HG03469 (cell line): ENCODE results near the gene DCTN2.
"Not testable (repeated sequence)": the region's sequence is repeated elsewhere in the genome, so short reads cannot be mapped to it uniquely, and the experiment has no call there.

Experiments used
- ATAC-seq: cut with Tn5 transposase; IDR thresholded peaks from one replicate; pipeline ENCODE4 v1.9.1; 2021; ENCODE audit warnings: mild to moderate bottlenecking, moderate library complexity, moderate number of reproducible peaks; ENCODE audit not compliant: unreplicated experiment

The DCTN2 gene

DNA sequence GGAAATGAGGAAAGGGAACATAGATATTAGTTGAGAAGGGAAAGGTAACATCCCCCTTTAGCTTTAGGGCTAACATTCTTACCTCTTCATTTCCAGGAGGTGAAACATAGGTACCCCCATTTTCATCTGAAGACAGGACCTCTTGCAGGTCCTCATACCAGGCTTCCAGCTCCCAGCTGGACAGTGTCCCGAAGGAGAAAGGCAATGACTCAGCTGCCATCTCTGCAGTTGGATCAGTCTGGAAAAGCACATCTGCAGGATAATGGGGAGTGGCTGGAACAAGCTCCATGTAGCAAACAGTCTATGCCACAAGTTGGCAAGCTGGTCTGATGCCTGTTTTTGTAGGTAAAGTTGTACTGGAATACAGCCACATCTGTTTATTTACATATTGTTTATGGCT, 29.8 kb downstream of the DCTN2 start:
- no peak for ATAC-seq

DNA sequence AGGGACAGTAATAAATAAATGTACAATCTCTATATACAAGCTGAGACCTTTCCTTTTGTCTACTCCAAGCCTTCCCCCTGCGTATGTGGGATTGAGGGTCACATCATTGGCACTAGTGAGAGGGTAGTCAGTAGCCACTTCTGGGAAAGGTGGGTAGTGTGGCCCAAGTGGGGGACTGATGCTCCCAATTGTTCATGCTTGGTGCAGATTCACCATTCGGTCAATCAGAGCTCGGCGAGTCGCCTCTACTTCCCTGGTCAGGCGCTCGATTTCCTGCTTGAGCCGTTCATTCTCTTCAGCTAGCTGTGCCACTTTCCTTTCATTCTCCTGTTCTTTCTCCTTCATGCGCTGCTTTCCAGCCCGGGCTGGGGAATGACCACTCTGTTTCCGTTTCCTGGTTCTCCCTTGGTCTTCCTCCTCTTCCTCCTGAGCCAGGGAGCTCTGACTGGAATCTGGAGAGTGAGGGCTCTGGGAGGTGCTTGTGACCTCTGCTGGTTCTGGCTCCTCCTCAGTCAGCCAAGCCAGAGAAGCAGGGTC, 30.3 kb downstream of the DCTN2 start:
- no peak for ATAC-seq

DNA sequence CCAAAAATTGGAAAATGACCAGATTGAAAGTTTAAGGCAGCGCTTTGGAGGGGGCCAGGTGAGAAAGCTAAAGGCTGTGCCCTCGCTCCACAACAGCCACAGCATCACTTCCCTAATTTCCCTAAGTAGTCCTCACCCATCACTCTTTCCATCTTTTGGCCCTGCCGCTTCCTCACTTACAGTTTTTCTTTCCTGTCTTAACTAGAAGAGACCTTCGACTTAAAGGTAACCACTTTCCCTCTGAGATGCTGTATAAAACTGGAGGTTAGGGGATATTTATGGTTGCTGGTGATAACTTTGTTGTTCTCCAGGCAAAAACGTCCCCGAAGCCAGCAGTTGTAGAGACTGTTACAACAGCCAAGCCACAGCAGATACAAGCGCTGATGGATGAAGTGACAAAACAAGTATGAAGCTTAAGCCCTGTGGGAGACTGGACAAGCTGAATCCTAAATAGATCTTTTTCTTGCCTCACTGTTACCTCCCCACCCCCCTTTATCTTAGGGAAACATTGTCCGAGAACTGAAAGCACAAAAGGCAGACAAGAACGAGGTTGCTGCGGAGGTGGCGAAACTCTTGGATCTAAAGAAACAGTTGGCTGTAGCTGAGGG, 31.0 kb downstream of the DCTN2 start:
- ATAC-seq: no peak

DNA sequence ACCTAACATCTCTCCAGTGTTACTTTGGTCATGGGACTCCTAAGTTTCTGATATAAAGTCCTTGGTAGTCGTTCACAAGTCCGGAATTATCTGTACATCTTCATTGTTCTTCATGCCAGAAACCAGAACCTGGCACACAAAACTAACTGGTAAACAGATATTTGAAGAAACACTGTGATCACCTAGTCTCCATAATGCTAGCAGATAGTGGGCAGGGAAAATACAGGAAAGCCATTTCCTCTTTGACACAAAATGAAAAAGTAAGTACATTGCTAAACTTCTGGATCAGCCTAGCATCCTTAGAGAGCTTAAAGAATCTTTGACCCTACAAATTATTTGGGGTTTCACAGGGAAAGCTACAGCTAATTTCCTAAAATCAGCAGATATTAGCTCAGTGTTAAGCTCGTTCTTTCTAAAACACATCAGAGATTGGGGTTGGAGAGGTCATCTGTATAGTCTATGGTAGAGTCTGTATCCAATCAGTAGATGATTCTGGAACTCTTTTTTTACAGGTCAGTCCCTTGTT, 31.5 kb downstream of the DCTN2 start:
- ATAC-seq: no peak

DNA sequence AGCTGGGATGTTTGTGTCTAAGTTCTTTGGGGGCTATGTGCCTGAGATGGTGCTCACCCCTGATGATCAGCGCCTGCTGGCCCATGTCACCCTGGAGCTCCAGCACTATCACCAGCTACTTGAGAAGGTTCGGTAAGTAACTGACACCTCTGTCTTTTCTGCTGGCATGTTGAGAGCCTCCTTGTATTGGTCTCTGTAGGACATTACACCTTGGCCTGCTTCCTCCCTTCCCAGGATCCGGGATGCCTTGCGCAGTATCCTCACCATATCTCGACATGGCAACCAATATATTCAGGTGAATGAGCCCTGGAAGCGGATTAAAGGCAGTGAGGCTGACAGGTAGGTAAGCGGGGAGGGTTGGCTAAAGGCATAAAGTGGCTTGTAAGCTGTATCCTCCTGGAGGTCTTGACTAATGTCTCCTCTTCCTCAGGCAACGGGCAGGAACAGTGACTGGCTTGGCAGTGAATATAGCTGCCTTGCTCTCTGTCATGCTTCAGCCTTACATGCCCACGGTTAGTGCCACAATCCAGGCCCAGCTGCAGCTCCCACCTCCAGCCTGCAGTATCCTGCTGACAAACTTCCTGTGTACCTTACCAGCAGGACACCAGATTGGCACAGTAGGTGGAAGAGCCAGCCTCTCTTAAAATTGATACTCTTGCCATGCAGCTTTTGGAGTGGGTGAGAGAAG, 32.1 kb downstream of the DCTN2 start:
- ATAC-seq: no peak

DNA sequence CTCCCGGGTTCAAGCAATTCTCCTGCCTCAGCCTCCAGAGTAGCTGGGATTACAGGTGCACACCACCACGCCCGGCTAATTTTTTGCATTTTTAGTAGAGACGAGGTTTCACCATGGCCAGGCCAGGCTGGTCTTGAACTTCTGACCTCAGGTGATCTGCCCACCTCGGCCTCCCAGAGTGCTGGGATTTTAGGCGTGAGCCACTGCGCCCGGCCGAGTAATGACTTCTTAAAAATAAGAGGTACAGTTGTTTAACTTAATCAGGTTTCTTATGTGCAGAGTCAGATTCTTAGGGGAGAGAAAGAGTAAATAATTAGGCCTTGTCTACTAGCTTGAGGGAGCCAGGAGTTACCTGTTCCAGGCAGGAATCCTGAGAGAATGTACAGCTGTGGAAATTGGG, 32.7 kb downstream of the DCTN2 start:
- not testable (repeated sequence) for ATAC-seq

DNA sequence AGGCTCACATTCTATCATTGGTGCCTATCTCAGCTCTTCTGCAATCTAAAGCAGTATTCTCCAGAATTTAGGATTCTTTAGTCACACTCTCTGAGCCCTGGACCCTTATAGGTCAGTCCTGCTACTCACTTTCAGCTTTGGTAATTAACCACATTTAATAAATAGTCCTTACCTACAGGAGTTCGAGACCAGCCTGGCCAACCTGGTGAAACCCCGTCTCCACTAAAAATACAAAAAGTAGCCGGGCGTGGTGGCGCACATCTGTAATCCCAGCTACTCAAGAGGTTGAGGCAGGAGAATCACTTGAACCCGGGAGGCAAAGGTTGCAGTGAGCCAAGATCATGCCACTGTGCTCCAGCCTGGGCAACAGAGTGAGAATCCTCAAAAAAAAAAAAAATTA, 33.3 kb downstream of the DCTN2 start:
- not testable (repeated sequence) for ATAC-seq

DNA sequence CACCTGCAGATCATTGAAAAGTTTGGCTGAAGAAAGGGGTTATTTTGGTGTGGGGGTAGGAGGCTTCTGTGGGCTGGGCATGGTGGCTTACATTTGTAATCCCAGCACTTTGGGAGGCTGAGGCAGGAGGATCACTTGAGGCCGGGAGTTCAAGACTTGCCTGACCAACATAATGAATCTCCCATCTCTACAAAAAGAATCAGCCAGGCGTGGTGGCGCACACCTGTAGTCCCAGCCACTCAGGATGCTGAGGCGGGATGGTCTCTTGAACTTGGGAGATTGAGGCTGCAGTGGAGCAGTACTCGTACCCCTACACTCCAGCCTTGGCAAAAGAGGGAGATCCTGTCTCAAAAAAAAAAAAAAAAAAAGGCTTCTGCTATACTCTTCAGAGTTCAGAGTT, 33.7 kb downstream of the DCTN2 start:
- no peak for ATAC-seq

DNA sequence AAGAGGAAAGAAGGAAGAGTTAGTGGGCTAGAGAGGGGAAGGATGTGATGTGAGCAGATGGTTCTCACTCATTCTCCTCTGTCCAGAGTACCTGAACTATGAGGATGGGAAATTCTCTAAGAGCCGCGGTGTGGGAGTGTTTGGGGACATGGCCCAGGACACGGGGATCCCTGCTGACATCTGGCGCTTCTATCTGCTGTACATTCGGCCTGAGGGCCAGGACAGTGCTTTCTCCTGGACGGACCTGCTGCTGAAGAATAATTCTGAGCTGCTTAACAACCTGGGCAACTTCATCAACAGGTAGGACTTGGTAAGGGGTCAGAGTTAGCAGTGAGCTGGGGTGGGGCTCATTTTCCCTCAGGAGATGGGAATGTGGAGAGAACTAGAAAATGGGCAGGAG, 34.3 kb downstream of the DCTN2 start:
- ATAC-seq: no peak

DNA sequence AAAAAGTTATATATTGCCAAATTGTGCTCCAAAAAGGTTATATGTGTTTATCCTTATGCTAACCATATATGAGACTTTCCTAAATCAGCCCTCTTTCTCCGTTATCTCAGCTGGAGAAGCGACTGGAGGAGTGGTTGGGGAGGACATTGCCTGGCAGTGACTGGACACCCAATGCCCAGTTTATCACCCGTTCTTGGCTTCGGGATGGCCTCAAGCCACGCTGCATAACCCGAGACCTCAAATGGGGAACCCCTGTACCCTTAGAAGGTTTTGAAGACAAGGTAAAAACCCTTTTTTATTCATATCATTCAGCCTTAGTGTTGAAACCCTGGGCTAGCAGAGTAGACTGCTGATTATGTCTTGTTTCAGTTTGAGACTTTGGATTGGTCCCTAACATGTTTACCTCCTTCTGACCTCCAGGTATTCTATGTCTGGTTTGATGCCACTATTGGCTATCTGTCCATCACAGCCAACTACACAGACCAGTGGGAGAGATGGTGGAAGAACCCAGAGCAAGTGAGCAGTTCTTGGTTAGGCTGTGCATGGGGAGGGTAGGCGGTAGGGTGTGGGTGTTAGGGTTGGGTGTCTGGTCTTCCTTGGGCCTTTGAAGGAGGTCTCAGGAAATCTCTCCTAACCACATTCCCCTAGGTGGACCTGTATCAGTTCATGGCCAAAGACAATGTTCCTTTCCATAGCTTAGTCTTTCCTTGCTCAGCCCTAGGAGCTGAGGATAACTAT, 35.2 kb downstream of the DCTN2 start:
- no peak for ATAC-seq

DNA sequence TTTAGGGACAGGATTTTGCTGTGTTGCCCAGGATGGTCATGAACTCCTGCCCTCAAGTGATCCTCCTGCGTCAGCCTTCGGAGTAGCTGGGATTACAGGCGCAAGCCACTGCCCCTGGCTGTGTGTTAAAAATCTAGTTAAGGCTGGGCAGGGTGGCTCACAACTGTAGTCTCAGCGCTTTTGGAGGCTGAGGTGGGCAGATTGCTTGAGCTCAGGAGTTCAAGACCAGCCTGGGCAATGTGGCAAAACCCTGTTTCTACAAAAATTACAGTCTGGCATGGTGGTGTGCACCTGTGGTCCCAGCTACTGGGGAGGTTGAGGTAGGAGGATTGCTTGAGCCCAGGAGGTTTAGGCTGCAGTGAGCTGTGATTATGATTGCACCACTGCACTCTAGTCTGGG, 35.8 kb downstream of the DCTN2 start:
- ATAC-seq: no peak

DNA sequence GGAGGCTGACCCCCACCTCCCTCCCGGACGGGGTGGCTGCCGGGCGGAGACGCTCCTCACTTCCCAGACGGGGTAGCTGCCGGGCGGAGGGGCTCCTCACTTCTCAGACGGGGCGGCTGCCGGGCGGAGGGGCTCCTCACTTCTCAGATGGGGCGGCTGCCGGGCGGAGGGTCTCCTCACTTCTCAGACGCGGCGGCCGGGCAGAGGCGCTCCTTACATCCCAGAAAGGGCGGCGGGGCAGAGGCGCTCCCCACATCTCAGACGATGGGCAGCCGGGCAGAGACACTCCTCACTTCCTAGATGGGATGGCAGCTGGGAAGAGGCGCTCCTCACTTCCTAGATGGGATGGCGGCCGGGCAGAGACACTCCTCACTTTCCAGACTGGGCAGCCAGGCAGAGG, 39.2 kb downstream of the DCTN2 start:
- not testable (repeated sequence) for ATAC-seq

DNA sequence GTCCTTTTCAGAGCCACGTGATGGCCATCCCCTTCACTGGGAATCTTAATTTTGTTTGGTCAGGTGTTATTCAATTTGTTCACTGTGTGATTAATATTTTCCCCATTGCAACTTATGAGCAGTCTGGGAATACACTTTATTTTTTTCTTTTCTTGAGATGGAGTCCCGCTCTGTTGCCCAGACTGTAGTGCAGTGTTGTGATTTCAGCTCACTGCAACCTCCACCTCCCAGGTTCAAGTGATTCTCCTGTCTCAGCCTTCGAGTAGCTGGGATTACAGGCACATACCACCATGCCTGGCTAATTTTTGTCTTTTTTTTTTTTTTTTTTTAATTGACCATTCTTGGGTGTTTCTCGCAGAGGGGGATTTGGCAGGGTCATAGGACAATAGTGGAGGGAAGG, 40.5 kb downstream of the DCTN2 start:
- not testable (repeated sequence) for ATAC-seq

DNA sequence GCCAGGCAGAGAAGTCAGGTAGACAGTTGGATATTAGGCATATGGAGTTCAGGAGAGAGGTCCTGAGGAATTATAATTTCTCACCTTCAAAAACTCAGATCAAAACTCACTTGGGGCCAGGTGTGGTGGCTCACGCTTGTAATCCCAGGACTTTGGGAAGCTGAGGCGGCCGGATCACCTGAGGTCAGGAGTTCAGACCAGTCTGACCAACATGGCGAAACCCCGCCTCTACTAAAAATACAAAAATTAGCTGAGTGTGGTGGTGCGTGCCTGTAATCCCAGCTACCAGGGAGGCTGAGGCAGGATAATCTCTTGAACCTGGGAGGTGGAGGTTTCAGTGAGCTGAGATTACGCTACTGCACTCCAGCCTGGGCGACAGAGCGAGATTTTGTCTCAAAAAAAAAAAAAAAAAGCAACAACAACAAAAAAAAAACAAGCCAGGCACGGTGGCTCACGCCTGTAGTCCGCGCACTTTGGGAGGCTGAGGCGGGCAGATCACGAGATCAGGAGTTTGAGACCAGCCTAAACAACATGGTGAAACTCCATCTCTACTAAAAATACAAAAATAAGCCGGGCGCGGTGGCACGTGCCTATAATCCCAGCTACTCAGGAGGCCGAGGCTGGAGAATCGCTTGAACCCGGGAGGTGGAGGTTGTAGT, 44.6 kb downstream of the DCTN2 start:
- ATAC-seq: not testable (repeated sequence)

DNA sequence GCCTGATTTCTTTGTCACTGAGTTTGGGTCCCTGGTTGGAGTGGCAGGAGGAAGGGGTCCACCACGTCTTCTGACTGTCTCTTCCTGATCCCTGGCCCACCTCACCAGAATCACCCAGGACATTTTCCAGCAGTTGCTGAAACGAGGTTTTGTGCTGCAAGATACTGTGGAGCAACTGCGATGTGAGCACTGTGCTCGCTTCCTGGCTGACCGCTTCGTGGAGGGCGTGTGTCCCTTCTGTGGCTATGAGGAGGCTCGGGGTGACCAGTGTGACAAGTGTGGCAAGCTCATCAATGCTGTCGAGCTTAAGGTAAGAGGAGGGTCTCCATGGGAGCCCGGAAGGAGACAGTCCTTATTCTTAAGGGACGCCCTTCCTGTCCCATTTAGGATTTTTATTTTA, 46.8 kb downstream of the DCTN2 start:
- ATAC-seq: no peak

DNA sequence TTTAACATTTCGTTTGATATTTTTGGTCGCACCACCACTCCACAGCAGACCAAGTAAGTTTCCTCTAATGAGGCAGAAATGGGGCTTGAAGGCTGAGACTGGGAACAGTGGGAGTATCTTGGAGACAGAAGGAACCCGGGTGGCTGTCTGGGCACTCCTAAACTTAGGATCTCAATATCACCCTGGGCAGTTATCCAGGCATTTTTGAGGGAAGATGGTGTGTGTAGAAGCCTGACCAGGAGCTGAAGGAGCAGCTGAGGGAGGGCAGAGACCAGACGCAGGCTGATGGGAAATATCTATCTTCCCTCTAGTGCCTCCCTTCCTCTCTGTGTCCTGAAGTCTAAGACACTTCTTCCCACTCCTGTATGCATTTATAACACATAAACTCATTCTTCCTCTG, 48.4 kb downstream of the DCTN2 start:
- ATAC-seq: no peak

DNA sequence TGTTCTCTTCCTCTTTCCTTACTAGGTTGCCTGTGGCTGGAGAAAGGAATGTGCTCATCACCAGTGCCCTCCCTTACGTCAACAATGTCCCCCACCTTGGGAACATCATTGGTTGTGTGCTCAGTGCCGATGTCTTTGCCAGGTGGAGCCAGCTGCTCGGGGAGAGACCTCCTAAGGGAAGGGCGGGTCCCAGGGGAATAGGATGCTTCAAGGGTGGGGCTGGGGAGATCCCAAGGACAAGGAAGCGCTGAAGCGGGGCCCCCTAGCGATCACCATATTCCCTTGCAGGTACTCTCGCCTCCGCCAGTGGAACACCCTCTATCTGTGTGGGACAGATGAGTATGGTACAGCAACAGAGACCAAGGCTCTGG, 48.9 kb downstream of the DCTN2 start:
- no peak for ATAC-seq

DNA sequence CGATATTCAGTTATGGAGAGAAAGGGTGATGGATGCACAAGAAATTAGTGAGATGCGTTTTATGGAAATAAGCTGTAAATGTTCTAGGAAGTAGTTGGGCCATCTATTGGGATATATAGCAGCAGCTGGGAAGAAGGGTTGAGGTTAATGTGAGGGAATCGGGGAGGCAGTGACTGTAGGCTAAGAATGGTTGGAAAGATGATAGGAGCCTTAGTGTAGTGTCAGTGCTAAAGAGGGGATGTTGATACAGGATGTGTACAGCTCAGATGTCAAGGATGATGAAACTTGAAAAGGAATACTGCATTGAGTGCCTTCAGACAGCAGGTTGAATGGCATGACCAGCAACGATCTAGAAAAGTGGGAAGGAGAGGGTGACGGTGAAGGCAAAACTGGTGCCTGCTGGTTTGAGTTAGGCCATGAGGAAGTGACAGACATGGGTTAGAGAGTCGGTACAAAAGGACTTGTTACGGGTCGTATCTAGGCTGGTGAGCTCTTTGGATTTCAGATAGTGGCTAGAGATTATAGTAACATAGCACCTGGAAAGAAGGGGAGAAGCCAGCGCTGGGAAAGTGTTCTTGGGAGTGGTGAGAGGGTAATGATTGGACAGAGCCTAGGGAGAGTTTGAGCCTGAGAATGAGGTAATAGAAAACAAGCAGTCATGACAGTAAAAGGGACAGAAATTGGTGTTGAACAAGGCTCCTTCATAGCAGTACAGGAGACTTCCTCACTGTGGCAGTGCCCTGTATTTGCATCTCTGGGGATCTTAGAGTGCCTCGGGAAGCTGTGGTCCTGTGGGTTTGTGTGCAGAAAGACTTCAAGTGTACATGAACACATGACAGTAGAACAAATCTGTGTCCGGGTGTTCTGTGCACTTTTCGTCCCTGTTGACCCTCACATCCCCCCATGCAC, 49.5 kb downstream of the DCTN2 start:
- no peak for ATAC-seq

DNA sequence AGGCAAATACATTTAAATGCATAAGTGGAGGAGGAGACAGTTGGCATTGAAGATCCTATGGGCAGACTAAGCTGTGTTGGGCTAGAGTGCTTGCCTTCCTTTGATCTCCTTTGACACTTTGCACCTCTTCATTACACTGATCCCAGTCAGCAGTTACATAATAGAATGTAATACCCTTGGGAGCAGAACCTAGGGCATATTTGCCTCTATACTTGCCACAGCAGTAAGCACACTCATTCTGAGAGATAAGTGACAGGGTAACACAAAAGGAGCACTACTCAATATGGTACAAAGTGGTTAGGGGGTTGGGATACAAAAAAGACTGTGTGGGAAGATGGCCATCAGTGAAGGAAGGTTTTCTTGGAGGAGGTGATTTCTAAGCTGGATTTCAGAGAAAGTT, 50.2 kb downstream of the DCTN2 start:
- ATAC-seq: no peak

DNA sequence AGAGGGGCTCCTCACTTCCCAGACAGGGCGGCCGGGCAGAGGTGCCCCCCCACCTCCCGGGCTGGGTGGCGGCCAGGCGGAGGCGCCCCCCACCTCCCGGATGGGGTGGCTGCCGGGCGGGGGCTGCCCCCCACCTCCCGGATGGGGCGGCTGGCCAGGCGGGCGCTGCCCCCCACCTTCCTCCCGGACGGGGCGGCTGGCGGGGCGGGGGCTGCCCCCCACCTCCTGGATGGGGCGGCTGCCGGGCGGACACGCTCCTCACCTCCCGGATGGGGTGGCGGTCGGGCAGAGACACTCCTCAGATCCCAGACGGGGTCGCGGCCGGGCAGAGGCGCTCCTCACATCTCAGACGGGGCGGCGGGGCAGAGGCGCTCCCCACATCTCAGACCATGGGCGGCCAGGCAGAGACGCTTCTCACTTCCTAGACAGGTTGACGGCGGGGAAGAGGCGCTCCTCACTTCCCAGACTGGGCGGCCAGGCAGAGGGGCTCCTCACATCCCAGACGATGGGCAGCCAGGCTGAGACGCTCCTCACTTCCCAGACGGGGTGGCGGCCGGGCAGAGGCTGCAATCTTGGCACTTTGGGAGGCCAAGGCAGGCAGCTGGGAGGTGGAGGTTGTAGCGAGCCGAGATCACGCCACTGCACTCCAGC, 51.8 kb downstream of the DCTN2 start:
- not testable (repeated sequence) for ATAC-seq
